Stimulated activated CD4-positive, alpha-beta T cell treated with anti-CD3 and anti-CD28 coated beads, Interleukin-2, amount 100 ng/mL, for 4 hours (primary cell): Measurements from ENCODE around the gene KRTAP1-1.
"Not testable (repeated sequence)": the region's sequence is repeated elsewhere in the genome, so short reads cannot be mapped to it uniquely, and the experiment has no call there.

Experiments used
- DNase-seq: peaks from one replicate; pipeline ENCODE4 v3.0.0-alpha.2; 2020; ENCODE audit warnings: low read depth

KRTAP1-1 gene

GRCh38 chr17:41055130-41055529 is 13.9 kb upstream of the KRTAP1-1 start, which contains the start of gene KRTAP2-2:
Gene KRTAP2-2, minus strand, starts transcription at chr17:41055230. Its CDS starts 19 bp downstream, at chr17:41055211.
- DNase-seq = not testable (repeated sequence)

GRCh38 chr17:41054556-41054955 is 13.3 kb upstream of the KRTAP1-1 start:
- not testable (repeated sequence) for DNase-seq

GRCh38 chr17:41054025-41054424 is 12.8 kb upstream of the KRTAP1-1 start:
- no peak for DNase-seq

- DNase-seq = no peak
Observed at GRCh38 chr17:41052566-41052965, 11.3 kb upstream of the KRTAP1-1 start.

GRCh38 chr17:41049110-41049509 is 7.9 kb upstream of the KRTAP1-1 start:
- DNase-seq = no peak

GRCh38 chr17:41048441-41048840 is 7.2 kb upstream of the KRTAP1-1 start:
- DNase-seq = no peak

GRCh38 chr17:41046735-41047465 is 5.7 kb upstream of the KRTAP1-1 start, which contains the start of gene KRTAP2-1:
Gene KRTAP2-1, minus strand, starts transcription at chr17:41047316. Its CDS starts 49 bp downstream, at chr17:41047267.
- DNase-seq = not testable (repeated sequence)

- DNase-seq = no peak
Observed at GRCh38 chr17:41042953-41043352, 1.7 kb upstream of the KRTAP1-1 start.

- no peak for DNase-seq
Observed at GRCh38 chr17:41037853-41038350, 3.3 kb downstream of the KRTAP1-1 start.

- not testable (repeated sequence) for DNase-seq
Observed at GRCh38 chr17:41034346-41034935, 6.8 kb downstream of the KRTAP1-1 start, which contains the start of gene KRTAP1-3. Gene KRTAP1-3, minus strand, starts transcription at chr17:41034874. Its CDS starts 53 bp downstream, at chr17:41034821.

GRCh38 chr17:41029633-41030245 is 11.5 kb downstream of the KRTAP1-1 start, which contains the start of gene KRTAP1-4:
Gene KRTAP1-4, minus strand, starts transcription at chr17:41030195. Its CDS starts 117 bp downstream, at chr17:41030078.
- DNase-seq = no peak

GRCh38 chr17:41026715-41027471 is 14.4 kb downstream of the KRTAP1-1 start, which contains the start of gene KRTAP1-5:
Gene KRTAP1-5, minus strand, starts transcription at chr17:41027208. Its CDS starts 53 bp downstream, at chr17:41027155.
- no peak for DNase-seq

GRCh38 chr17:41024697-41025096 is 16.6 kb downstream of the KRTAP1-1 start:
- no peak for DNase-seq

GRCh38 chr17:41020336-41020735 is 20.9 kb downstream of the KRTAP1-1 start:
- DNase-seq = no peak

- DNase-seq = no peak
Observed at GRCh38 chr17:41019415-41019814, 21.8 kb downstream of the KRTAP1-1 start.

- DNase-seq = no peak
Observed at GRCh38 chr17:41018541-41018940, 22.7 kb downstream of the KRTAP1-1 start.

- DNase-seq = no peak
Observed at GRCh38 chr17:41016578-41017215, 24.6 kb downstream of the KRTAP1-1 start.

- DNase-seq = no peak
Observed at GRCh38 chr17:41015454-41015853, 25.8 kb downstream of the KRTAP1-1 start.

GRCh38 chr17:41013606-41014005 is 27.6 kb downstream of the KRTAP1-1 start:
- DNase-seq = no peak

GRCh38 chr17:41013181-41013580 is 28.1 kb downstream of the KRTAP1-1 start:
- DNase-seq = no peak
